Measurements from ENCODE around the gene TRAF3IP1. TPM values are rescaled to one million over a fixed set of nuclear protein-coding genes. Genes with fewer than 3 reads are reported as not detected.

TRAF3IP1 gene
- total and polyA plus RNA-seq, 2 of the 13 experiments (the other 11 are each of a cell fraction or from before 2014, with no cell fraction given): 4.1 to 12.9 TPM

- TF ChIP-seq ZNF639 (CRISPR knock-in tag; conservative IDR thresholded peaks at IDR 0.05): no peak
- no peak for TF ChIP-seq ZNF883 (CRISPR knock-in tag; IDR thresholded peaks at IDR 0.05; ENCODE audit: not compliant biosample characterization)
- no peak for TF ChIP-seq PBX3 (CRISPR knock-in tag; IDR thresholded peaks at IDR 0.05; ENCODE audit: borderline replicate concordance)
- TF ChIP-seq ZFP37 (CRISPR knock-in tag; IDR thresholded peaks at IDR 0.05; ENCODE audit: borderline replicate concordance): no peak
- TF ChIP-seq ZNF24 (IDR thresholded peaks at IDR 0.05): no peak
- TF ChIP-seq SP140L (CRISPR knock-in tag; IDR thresholded peaks at IDR 0.05; ENCODE audit: borderline replicate concordance): no peak
- no peak for TF ChIP-seq ZNF709 (CRISPR knock-in tag; IDR thresholded peaks at IDR 0.05)
- no peak for TF ChIP-seq CREB3 (CRISPR knock-in tag; IDR thresholded peaks at IDR 0.05)
- TF ChIP-seq REPIN1 (CRISPR knock-in tag; IDR thresholded peaks at IDR 0.05; ENCODE audit: borderline replicate concordance, low read depth): no peak
- no peak for TF ChIP-seq GRHL1 (CRISPR knock-in tag; conservative IDR thresholded peaks at IDR 0.05)
- no peak for TF ChIP-seq HNRNPH1 (optimal IDR thresholded peaks at IDR 0.05; ENCODE audit: low read depth, low read length)
- TF ChIP-seq ARHGAP35 (CRISPR knock-in tag; IDR thresholded peaks at IDR 0.05; ENCODE audit: borderline replicate concordance): 0 out of 2 replicates have a peak, but pooled peaks have one; percentile 21
- no peak for TF ChIP-seq ZNF207 (IDR thresholded peaks at IDR 0.05; ENCODE audit: borderline replicate concordance)
- no peak for TF ChIP-seq ZNF282 (IDR thresholded peaks at IDR 0.05; ENCODE audit: partially characterized antibody)
- TF ChIP-seq ELF3 (CRISPR knock-in tag; IDR thresholded peaks at IDR 0.05): peak; percentile 100
- TF ChIP-seq FOXK2 (IDR thresholded peaks at IDR 0.05): peak; percentile 75
- TF ChIP-seq SMAD9 (CRISPR knock-in tag; IDR thresholded peaks at IDR 0.05): no peak
- TF ChIP-seq FOXA3 (CRISPR knock-in tag; IDR thresholded peaks at IDR 0.05): peak; percentile 98
- TF ChIP-seq, protein P1, sequence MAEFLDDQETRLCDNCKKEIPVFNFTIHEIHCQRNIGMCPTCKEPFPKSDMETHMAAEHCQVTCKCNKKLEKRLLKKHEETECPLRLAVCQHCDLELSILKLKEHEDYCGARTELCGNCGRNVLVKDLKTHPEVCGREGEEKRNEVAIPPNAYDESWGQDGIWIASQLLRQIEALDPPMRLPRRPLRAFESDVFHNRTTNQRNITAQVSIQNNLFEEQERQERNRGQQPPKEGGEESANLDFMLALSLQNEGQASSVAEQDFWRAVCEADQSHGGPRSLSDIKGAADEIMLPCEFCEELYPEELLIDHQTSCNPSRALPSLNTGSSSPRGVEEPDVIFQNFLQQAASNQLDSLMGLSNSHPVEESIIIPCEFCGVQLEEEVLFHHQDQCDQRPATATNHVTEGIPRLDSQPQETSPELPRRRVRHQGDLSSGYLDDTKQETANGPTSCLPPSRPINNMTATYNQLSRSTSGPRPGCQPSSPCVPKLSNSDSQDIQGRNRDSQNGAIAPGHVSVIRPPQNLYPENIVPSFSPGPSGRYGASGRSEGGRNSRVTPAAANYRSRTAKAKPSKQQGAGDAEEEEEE (CRISPR knock-in tag; IDR thresholded peaks at IDR 0.05; ENCODE audit: borderline replicate concordance): no peak
- no peak for TF ChIP-seq PAF1 (CRISPR knock-in tag; IDR thresholded peaks at IDR 0.05)
- peak; percentile 53; the same call in 1 of the 2 replicates for TF ChIP-seq CREM (IDR thresholded peaks at IDR 0.05)
- no peak for TF ChIP-seq CREM (CRISPR knock-in tag; IDR thresholded peaks at IDR 0.05)
- no peak for TF ChIP-seq ZFP82 (CRISPR knock-in tag; IDR thresholded peaks at IDR 0.05; ENCODE audit: borderline replicate concordance)
- TF ChIP-seq KLF12 (CRISPR knock-in tag; IDR thresholded peaks at IDR 0.05; ENCODE audit: borderline replicate concordance): no peak
- no peak for TF ChIP-seq ZNF569 (CRISPR knock-in tag; IDR thresholded peaks at IDR 0.05; ENCODE audit: borderline replicate concordance)
- no peak for TF ChIP-seq TEAD2 (CRISPR knock-in tag; IDR thresholded peaks at IDR 0.05)
These were observed 34.6 kb upstream of the TRAF3IP1 start (continued) for GRCh38 chr2:238285653-238286082.
